NCI-H345 treated with DMSO at 0.1 percent for 48 hours (cell line): Measurements from ENCODE around the gene IRAK4.
"Not testable (repeated sequence)": the region's sequence is repeated elsewhere in the genome, so short reads cannot be mapped to it uniquely, and the experiment has no call there.

Source experiments
- DNase-seq: peaks from one replicate; lab custom pipeline; 2025; ENCODE audit not compliant: unreplicated experiment; lab: John Stamatoyannopoulos, UW

Gene IRAK4

DNA sequence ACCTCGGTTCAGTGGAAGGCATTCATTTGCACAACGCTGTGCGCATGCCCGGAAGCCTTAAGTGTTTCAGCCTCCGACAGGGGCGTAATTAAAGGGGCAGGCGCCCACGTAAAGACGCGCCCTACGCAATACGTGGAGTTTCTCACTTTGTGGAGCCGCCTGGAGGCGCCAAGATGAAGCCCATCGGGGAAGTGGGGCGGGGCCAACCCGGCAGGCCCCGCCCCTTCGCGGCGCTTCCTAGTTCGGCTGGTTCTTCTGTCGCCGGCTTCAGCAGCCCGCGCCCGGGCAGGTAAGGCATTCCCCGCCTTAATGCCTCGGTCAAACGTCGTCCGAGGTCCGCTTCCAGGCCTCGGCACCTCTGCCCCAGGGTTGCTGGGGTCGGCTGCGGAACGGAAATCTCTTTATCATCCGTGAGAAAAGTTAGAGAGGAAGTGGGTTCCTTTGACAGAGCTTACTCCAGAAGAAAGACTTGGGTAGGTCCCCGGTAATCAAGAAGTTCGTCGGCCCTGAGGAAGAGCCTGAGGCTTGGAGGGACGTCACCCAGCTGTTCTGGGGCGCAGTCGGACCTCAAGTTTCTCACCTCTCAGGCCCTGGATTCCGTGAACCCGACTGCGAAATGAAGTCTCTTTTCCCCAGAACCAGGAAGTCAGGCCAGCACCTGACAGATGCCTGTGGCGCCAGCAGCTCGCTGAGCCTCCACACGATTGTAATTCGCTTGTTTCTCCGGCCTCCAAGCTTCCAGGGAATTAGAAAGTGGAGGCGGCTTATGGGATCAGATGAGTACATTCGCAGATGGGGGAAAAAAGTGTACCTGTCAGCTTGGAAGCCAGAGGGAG, at the start of gene IRAK4, which contains the start of gene PUS7L:
IRAK4 (plus strand) TSS at position 224 of the 836 bp plus-strand sequence. CDS start 9,161 bp downstream, outside the sequence.
PUS7L (minus strand) TSS at position 63 of the 836 bp plus-strand sequence. CDS start 3,545 bp downstream, outside the sequence.
- DNase-seq, result peak; percentile 9

DNA sequence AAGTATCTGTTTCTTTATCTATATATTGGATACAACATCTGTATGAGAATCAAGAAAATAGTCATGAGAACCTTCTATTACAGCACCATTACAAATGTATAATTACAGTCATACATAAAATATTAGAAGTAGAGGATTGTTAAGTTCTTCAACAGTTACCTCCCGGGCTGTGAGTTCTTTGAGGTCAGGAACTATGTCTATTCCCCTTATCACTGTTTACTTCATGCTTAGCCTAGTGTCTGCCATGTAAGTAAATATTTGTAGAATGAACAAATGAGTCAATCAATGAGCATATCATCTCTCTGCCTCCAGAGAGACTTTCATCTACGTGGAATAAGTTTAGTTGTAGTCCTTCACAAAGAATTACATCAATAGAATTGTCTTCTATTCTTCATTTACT, 47.4 kb upstream of the IRAK4 start:
- no peak for DNase-seq

DNA sequence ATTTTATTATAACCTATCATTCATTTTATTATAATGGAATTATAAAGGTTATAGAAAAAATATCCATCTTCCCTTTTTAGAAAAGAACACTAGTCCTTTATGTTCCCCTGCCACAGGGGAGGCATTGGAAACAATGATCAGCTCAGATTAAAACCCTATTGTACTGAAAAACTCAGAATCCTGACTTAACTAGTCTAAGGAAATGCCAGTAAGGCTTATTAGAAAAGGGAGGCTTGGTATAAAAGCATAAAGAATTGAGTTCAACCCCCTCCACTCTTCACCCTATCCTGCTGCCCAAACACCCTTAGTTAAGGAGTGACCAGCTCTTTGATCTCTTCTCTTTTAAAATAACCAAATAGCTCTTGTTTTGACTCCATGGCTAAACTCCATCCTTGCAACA, 36.1 kb upstream of the IRAK4 start:
- DNase-seq, result no peak

DNA sequence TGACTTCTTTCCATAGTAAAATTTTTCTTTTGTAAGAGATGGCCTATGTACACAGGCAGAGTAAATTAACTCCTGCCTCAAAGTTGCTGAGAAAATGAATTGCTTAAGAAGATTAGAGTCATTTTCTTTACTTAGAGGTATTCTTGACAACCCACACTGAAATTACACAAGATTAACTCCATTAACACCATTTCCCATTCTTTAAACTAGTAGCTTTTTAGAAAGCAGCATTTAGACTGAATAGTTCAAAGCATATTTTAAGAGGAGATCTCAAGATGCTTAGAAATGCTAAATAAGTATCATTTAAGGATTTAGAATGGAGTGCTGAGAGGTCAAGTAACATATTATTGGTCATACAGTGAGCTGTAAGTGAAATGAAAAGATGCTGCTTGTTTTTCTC, 35.6 kb upstream of the IRAK4 start:
- DNase-seq, result no peak

DNA sequence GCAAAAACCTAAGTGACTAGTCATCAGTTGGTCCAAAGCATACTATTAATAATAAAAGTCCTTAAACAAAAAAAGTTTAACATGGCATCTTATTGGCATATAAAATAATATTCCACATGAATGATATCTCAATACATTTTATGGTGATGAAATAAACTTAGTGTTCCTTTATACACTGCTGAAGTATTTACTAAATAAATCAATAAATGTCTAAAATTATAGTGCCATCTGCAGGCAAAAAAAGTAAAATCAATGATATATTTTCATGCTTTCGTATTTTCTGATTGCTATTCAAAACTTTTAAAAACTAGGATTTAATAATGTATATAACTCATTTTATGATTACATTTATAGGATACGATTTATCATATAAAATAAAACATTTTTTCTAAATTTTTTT, 30.6 kb upstream of the IRAK4 start:
- DNase-seq, result no peak

DNA sequence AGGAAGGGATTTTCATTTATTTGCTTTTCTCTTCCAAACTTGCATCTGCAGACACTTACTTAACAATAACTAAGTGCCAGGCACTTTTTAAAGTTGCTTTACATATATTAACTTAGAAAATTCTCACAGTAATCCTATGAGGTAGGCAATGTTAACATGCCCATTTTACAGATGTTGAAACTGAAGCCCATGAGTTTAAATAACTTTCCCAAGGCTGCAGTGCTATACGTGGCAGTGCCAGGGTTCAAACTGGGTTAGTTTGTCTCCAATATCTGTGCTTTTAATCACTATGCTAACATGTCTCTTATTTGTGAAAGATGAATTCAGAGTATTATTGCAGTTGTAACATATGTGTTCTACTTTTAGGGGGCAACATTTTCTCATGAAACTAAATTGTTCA, 30.1 kb upstream of the IRAK4 start:
- DNase-seq, result no peak

DNA sequence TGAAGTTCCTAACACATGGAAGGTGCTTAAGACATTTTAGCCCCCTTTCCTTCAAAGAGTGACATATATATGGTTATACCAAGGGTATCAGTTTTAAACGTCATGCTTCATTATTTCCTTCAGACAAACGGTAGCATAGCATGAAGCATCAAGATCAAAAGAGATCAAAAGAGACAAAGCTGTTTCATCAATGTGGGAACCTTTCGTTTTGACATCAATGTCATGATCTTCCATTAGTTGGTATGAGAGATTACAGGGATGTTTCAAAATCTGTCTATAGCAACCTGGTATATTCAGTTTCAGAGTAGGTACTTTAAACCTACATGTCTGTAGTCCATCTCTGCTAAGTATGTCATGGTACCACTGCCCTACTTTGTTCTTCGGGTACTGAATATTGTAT, 28.5 kb upstream of the IRAK4 start:
- DNase-seq, result no peak

DNA sequence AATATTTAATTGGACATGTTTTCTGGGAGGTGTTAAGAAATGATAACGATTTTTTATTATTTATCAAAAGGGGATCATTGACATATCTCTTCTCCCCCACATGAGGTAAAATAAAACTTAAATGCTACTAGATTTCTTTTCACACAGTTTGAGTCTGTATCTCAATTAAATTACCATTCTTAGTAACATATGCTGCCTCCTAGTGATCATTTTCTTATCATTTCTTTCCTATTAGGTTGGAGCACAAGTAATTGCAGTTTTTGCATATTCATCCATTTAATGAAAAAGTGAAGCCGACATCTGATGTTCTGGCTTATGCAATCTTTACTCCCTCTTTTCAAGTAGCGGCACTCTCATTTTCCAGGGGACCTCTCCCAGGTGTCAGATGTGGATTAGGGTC, 25.1 kb upstream of the IRAK4 start:
- DNase-seq, result no peak

DNA sequence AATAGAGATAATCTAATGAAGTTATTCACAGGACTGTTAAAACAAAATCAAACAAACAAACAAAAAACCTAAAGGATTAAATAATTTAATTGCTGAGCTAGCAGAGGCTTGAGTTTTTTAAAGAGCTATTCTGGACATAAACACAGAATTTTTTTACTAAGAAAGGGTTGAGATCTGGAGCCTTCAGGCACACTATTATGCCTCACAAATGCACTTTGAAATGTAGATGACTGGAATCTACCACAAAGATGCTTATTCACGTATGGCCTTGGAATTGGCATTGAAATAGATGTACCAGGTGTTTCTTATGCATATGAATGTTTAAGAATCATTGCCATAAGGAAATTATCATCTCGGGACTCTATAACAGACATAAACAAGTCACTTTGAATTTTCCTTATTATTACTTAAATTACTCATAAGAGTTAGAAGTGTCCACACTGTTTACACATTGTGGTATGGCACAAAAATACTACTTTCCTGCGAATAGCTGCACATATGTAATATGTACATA, 21.8 kb upstream of the IRAK4 start:
- no peak for DNase-seq

DNA sequence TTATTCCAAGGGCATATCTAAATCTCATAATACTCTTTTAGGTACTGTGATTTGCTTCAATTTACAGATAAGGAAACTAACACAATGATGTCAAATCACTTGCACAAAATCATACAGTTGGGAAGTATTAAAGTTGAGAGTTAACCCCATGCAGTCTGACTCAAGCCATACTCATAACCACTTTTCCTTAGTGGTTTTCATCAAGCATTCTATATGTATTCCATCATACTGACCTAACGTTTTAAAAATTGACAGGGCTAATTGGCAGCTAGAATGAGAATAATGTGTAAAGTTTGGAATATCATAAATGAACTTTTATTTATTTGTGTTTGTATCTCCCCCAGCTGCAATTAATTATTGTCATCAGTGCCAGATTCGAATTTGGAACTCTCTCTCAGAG, 21.1 kb upstream of the IRAK4 start:
- no peak for DNase-seq

DNA sequence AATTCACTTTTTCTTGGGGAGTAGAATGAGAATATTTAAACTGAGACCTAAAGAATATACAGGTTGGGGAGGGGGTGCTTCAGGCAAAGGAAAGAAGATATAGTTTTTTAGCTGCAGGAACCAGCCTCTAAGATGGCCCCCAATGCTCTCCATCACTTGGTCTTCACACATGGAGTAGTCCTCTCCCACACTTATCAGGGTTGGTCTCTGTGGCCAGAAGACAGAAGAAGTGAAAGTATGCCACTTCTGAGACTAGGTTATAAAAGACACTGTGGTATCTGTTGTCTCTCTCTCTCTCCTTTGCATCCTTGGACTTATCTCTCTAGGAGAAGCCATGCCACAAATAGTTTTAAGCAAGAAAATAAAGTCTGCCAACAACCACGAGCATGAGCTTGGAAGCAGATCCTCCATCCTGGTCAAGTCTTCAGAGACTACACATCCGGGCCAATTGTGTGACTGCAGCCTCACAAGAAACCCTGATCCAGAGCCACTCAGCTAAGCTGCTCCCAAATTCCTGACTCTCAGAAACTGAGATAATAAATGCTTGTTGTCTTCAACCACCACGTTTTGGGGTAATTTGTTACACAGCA, 18.1 kb upstream of the IRAK4 start:
- no peak for DNase-seq

DNA sequence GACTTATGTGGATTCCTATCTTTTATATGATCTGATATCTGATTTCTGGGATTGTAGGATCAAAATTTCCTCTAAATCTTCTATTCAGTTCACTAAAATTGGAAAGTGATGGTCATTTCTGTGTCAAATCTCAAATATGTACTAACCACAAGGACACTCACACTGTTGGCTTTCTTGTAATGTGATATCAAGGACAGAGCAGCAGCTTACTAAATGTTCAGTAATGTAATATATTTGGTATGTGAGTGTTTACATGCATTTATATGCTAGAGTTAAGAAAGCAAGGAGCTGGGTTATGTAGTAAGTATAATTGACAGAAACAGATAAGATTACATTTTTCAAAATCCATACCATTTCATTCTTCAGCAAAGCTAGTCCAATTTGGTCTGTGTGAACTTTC, 16.6 kb upstream of the IRAK4 start:
- no peak for DNase-seq

DNA sequence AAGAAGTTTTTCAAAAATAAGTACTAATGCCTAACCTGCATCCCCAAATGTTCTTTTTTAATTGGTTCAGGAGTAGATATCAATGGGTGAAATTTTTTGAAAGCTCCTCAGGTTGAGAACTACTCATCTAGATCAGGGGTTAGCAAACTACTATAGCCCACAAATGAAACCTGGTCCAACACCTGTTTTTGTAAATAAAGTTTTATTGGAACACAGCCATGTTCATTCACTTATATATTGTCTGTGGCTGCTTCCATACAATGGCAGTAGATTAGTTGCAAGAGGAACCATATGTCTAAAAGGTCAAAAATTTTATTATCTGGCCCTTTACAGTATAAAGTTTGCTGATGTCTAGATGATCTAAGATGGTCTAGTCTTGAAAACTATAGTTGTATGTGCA, 13.9 kb upstream of the IRAK4 start:
- no peak for DNase-seq

DNA sequence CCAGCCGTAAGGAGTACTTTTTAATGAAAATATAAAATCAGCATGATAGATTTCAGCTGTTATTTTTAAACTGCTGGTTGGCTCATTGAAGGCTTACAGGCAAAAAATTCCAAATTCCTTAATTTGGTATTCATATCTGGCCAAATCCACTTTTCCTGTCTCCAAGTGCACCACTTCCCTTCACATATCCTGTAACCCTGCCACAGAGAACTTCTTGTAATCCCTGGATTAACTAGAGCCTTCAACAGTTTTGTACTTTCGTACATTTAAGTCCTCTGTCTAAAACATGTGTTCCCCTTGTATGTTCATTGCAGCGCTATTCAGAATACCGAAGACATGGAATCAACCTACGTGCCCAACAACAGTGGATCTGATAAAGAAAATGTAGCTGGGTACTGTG, 9.7 kb upstream of the IRAK4 start:
- DNase-seq, result no peak

DNA sequence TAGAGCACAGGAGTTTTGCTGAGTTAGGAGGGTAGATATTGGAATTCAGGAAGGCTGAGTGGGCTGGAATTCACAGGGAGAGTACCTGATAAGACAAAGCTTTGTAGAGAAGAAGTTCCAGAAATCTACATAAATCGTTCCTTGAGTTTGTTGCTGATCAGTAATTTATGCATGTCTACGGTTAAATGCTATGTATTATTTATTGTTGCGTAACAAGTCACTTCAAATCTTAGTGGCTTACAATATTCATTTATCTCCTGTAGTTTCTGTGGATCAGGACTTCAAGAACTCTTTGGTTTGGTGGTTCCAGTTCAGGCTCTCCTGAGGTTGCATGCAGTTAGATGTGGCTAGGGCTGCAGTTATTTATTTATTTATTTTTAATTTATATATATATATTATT, 7.9 kb upstream of the IRAK4 start:
- no peak for DNase-seq

DNA sequence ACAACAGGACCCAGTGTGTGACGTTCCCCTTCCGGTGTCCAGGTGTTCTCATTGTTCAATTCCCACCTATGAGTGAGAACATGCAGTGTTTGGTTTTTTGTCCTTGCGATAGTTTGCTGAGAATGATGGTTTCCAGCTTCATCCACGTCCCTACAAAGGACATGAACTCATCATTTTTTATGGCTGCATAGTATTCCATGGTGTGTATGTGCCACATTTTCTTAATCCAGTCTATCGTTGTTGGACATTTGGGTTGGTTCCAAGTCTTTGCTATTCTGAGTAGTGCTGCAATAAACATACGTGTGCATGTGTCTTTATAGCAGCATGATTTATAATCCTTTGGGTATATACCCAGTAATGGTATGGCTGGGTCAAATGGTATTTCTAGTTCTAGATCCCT, 7.4 kb upstream of the IRAK4 start:
- not testable (repeated sequence) for DNase-seq

DNA sequence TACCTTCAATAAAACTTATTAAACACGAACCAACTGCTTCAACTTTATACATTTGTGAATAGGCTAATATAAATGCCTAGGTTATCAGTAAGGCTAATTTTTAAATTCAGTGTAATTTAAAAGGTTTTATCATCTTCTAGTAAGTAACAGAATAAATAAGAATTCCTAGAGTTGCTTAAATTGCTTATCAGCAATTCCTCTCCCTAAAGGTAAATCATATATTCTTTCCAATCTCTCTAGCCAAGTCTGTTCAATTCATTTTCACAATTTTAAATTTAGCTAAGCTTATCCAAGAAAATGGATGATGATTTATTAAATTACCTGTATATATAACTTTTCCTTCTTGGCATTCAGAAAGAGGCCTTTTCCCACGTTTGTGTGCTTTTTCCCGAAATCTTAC, 4.7 kb upstream of the IRAK4 start:
- no peak for DNase-seq

DNA sequence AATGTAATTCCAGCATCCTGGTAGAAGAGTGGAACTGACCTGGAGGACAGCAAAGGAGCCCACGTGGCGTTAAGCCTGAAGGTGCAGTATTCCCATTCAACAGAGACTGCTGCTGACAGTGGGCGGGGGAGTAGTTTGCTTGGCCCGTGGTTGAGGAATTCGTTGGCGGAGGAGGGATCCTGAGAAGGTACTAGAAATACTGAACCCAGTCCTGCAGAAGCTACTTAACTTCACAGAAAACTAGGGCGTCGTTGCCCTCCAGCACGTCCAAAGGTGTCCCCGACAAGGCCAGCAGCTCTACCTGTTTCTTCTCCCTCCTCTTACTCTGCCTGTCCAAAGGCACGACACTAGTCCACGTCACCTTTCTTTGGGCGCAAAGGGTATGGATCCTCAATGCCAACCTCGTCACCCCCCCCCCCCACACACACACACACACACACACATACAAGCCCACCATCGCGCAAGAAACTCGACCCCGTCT, 464 bp upstream of the IRAK4 start:
- no peak for DNase-seq

DNA sequence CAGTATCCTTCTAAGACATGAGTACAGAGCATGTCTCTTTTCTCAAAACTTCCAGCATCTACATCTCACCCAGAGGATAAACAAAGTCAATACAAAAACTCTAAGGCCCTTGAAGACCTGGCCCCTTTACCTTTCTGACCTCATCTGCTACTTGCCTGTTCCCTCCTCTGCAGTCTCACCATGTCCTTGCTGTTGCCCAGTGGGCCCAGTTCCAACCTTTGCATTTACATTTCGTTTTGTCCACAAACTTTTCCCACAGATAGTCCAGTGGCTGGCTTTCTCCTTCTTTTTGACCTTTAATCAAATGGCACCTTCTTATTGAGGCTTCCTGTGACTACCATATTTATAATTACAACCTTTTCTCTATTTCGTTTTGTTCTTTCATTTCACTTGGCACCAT, 1.6 kb downstream of the IRAK4 start:
- no peak for DNase-seq

DNA sequence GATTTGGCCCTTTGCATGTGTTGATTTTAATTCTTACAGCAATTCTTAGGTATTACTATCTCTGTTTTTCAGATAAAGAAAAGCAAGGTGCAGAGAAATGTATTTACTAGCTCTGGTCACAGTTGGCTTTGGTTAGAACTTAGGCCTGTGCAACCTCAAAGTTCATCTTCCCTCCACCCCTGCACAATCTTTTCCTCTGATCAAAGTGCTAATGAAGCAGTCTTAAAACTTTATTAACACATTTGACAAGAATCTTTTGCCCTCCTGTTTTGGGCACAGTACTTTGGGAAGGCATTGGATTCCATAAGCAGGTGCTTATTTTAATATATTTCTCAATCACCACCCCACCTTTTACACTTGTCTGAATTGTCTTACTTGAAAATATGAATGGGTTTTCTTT, 2.7 kb downstream of the IRAK4 start:
- no peak for DNase-seq

DNA sequence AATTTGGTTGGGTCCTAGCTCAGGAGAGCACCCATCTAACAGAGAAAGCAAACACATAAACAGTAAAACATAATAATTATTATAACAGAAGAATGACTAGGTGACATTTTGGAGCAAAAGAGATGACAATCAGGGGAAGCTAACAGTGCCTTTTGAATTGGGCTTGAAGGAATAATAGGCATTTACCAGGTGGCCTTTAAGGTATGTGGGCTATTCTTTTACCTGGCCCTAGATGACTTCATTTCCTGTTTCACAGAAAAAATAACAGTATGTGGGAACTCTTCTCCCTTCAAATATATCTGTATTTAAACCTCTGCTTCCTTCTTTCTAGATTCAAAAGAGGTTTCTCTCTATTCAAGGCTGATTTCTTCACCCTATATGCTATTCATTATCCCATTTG, 3.8 kb downstream of the IRAK4 start:
- no peak for DNase-seq

DNA sequence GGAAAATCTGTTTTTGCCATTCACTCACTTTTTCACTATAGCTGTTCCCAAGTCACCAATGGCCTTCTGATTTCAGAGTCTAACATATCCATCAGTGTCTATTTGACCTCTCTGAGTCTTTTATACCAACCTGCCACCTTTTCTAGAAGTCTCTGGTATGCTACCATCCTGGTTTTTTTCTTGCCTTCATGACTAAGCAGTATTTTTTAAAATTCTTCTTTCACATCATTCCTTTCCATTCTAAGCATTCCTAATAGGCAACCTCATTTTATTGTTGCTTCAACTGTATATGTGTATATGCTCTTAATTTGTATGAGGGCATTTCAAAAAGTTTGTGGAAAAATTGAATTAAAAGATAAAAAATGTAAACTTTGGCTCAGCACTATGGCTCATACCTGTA, 5.0 kb downstream of the IRAK4 start:
- no peak for DNase-seq
